NCI-H460 (cell line): ENCODE measurements around the gene EXOC1L. TPM values are rescaled to one million over a fixed set of nuclear protein-coding genes. Genes with fewer than 3 reads are reported as not detected.

Experiments used
- DNase-seq: peaks from one replicate; pipeline ENCODE4 v3.0.0-alpha.2; 2016; ENCODE audit warnings: low read depth; ENCODE audit errors: extremely low read depth
- small RNA-seq, 2 experiments: library from RNA; depleted of rRNA; stranded (forward); fragments of <200 nt; gene quantifications; one replicate each; pipeline ENCODE3, GENCODE V24; 2014
- total RNA-seq: library from RNA; depleted of rRNA; stranded (reverse); fragments of >200 nt; shearing (Covaris generic); gene quantifications from 2 replicates; pipeline ENCODE4 v1.2.3, GENCODE V29; 2014; rRNA removed

The EXOC1L gene
- total RNA-seq, 1 experiment from 2014 or later: not detected

- DNase-seq: no peak
Observed at GRCh38 chr4:55879224-55879623, 59.6 kb downstream of the EXOC1L start.

- DNase-seq: no peak
Observed at GRCh38 chr4:55880652-55881280, 61.2 kb downstream of the EXOC1L start.

GRCh38 chr4:55884093-55884850 is 64.7 kb downstream of the EXOC1L start:
- no peak for DNase-seq

GRCh38 chr4:55884851-55885219 is 65.2 kb downstream of the EXOC1L start:
- no peak for DNase-seq

Small RNAs within 50 kb of the gene (small RNA-seq; reads per million reads assigned to genes)
- 0 reads per million in 2 experiments for gene RNU6-276P
- 0 reads per million in 2 experiments for gene RNU6-652P

Other genes starting within 250 kb of the EXOC1L start
- gene PDCL2, start 227.5 kb upstream of the EXOC1L start, total RNA-seq: not detected in 2 replicates
- gene NMU, start 183.5 kb upstream of the EXOC1L start, total RNA-seq: 3.1 and 4.9 TPM in 2 replicates
- 30.2 and 40.9 TPM in 2 replicates for gene EXOC1, start 33.9 kb downstream of the EXOC1L start, total RNA-seq
- gene CEP135, start 129.2 kb downstream of the EXOC1L start, total RNA-seq: 7.6 and 11.4 TPM in 2 replicates